ENCODE measurements around the gene CTNNA1.

DNA sequence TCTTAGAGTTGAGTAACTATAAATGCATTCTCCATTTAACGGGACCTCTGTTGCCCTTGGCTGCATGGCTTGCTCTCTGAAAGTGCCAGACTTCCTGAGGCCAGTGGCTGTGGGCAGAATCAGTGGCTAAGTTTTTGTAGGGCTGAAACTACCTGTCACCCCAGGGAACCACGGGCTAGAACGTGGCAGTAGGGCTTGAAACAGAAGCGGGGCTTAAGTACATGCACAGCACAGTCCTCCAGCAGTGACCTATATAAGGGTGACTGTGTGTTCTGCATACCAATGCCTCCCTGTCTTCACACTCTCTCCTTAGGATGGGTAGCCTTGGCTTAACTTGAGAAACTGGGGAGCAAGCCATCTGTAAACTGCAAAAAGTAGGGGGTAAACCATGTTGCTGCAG is 165.5 kb downstream of the CTNNA1 start:
- TF ChIP-seq, protein P1, sequence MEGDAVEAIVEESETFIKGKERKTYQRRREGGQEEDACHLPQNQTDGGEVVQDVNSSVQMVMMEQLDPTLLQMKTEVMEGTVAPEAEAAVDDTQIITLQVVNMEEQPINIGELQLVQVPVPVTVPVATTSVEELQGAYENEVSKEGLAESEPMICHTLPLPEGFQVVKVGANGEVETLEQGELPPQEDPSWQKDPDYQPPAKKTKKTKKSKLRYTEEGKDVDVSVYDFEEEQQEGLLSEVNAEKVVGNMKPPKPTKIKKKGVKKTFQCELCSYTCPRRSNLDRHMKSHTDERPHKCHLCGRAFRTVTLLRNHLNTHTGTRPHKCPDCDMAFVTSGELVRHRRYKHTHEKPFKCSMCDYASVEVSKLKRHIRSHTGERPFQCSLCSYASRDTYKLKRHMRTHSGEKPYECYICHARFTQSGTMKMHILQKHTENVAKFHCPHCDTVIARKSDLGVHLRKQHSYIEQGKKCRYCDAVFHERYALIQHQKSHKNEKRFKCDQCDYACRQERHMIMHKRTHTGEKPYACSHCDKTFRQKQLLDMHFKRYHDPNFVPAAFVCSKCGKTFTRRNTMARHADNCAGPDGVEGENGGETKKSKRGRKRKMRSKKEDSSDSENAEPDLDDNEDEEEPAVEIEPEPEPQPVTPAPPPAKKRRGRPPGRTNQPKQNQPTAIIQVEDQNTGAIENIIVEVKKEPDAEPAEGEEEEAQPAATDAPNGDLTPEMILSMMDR (IDR thresholded peaks at IDR 0.05; ENCODE audit: insufficient read depth, low read length, poor library complexity, severe bottlenecking), result no peak
- no peak for TF ChIP-seq EZH2phosphoT487 (conservative IDR thresholded peaks at IDR 0.05; ENCODE audit: low read length)

Measured in SU-DHL-6 (cell line).